HCT116 (cell line): ENCODE measurements around the gene COL20A1. TPM values are rescaled to one million over a fixed set of nuclear protein-coding genes. Genes with fewer than 3 reads are reported as not detected.

Experiments
- ATAC-seq: fragments of 200-7000 bp; cut with Tn5 transposase; 2 replicates; pipeline ENCODE4 v1.9.1; 2020; ENCODE audit warnings: mild to moderate bottlenecking, moderate library complexity
- BruUV-seq: library from RNA; stranded (reverse); fragments of 400-500 nt; replicated peaks from 2 replicates; lab custom pipeline; 2021; lab: Mats Ljungman, UMichigan
- CTCF ChIA-PET: fragments of 300-600 bp; sonication (Branson Sonifier 250); formaldehyde crosslinking; loops from one replicate; lab custom pipeline; 2021; ENCODE audit warnings: antibody characterized with exemption; lab: Charles Lee
- POLR2A ChIA-PET: fragments of 300-600, 350-600 bp; sonication (Branson Sonifier 250); formaldehyde crosslinking; loops from one replicate; lab custom pipeline; 2021; ENCODE audit warnings: antibody characterized with exemption; lab: Charles Lee
- RAD21 ChIA-PET, 2 experiments: fragments of 300-600 bp; sonication (Branson Sonifier 250); formaldehyde crosslinking; loops; one replicate each; lab custom pipeline; 2023; ENCODE audit warnings: low total read pairs in 2 of 2; ENCODE audit not compliant: uncharacterized antibody in 2 of 2, unreplicated experiment in 2 of 2, low non-redundant PET in 1 of 2; lab: Charles Lee
- DNase-seq: peaks from one replicate; pipeline ENCODE4 v3.0.0-alpha.2; 2010; ENCODE audit warnings: low read depth, low spot score
- H2AFZ ChIP-seq: fragments of 200-600 bp; shearing (Covaris generic), sonication (generic); 2 replicates; pipeline ENCODE4 v1.6.1; 2017; ENCODE audit warnings: low read depth, mixed run types, mixed read lengths, antibody characterized with exemption, low read length; ENCODE audit not compliant: poor library complexity, severe bottlenecking
- H3K27ac ChIP-seq: 2 replicates; pipeline ENCODE4 v1.5.1; 2012; ENCODE audit warnings: low read depth, low read length
- H3K27me3 ChIP-seq: fragments of 200-600 bp; sonication (generic); 2 replicates; pipeline ENCODE4 v1.6.1; 2016; ENCODE audit warnings: mixed run types, low read length, mixed read lengths; ENCODE audit not compliant: insufficient read depth
- H3K36me3 ChIP-seq, 2 experiments: fragments of 200-500 bp in 1 of 2; fragments of 200-600 bp in 1 of 2; sonication (Bioruptor generic) in 1 of 2; sonication (generic) in 1 of 2; 2 replicates each; pipeline versions ENCODE4 v1.5.1 to v1.6.1; 2014 to 2016; ENCODE audit warnings: low read length in 2 of 2, inconsistent platforms in 1 of 2, mixed read lengths in 1 of 2, mixed run types in 1 of 2; ENCODE audit not compliant: insufficient read depth in 2 of 2, control insufficient read depth in 1 of 2
- H3K4me1 ChIP-seq, 2 experiments: fragments of 200-600 bp in 1 of 2; sonication (generic) in 1 of 2; 2 replicates each; pipeline versions ENCODE4 v1.5.1 to v1.6.1; 2012 to 2017; ENCODE audit warnings: low read length in 2 of 2, inconsistent platforms in 1 of 2, mild to moderate bottlenecking in 1 of 2, mixed read lengths in 1 of 2, mixed run types in 1 of 2, moderate library complexity in 1 of 2; ENCODE audit not compliant: insufficient read depth in 2 of 2, control insufficient read depth in 1 of 2
- H3K4me2 ChIP-seq: fragments of 200-600 bp; sonication (generic); 2 replicates; pipeline ENCODE4 v1.6.1; 2017; ENCODE audit warnings: mixed run types, low read length, mixed read lengths
- H3K4me3 ChIP-seq, 2 experiments: fragments of 200-600 bp in 1 of 2; sonication (generic) in 1 of 2; replicated peaks in 1 of 2; 2 replicates each; pipeline ENCODE4 v1.5.1; 2011 to 2016; ENCODE audit warnings: low read length in 2 of 2, control low read depth in 1 of 2, low read depth in 1 of 2, mild to moderate bottlenecking in 1 of 2, mixed read lengths in 1 of 2, mixed run types in 1 of 2
- H3K79me2 ChIP-seq: fragments of 200-600 bp; sonication (generic); 2 replicates; pipeline ENCODE4 v1.6.1; 2017; ENCODE audit warnings: mild to moderate bottlenecking, mixed run types, low read length, moderate library complexity, mixed read lengths; ENCODE audit not compliant: insufficient read depth
- H3K9ac ChIP-seq: fragments of 200-600 bp; sonication (generic); 2 replicates; pipeline ENCODE4 v1.6.1; 2016; ENCODE audit warnings: low read length, mixed read lengths
- H3K9me2 ChIP-seq: fragments of 200-600 bp; sonication (generic), shearing (Covaris generic); 2 replicates; pipeline ENCODE4 v1.6.1; 2017; ENCODE audit warnings: mixed run types, mild to moderate bottlenecking, moderate library complexity; ENCODE audit not compliant: insufficient read depth
- H3K9me3 ChIP-seq, 2 experiments: fragments of 200-500 bp in 1 of 2; fragments of 200-600 bp in 1 of 2; sonication (Bioruptor generic) in 1 of 2; sonication (generic) in 1 of 2; 2 replicates each; pipeline ENCODE4 v1.6.1; 2014 to 2017; ENCODE audit warnings: low read length in 2 of 2, mixed read lengths in 2 of 2, inconsistent platforms in 1 of 2, low read depth in 1 of 2, mild to moderate bottlenecking in 1 of 2, mixed run types in 1 of 2, moderate library complexity in 1 of 2; ENCODE audit not compliant: control insufficient read depth in 1 of 2, insufficient read depth in 1 of 2
- H4K20me1 ChIP-seq: fragments of 200-600 bp; sonication (generic), shearing (Covaris generic); 2 replicates; pipeline ENCODE4 v1.6.1; 2017; ENCODE audit warnings: mixed run types, mild to moderate bottlenecking, moderate library complexity; ENCODE audit not compliant: insufficient read depth
- CBX3 ChIP-seq: IDR thresholded peaks from 2 replicates; pipeline ENCODE4 v1.6.1; 2012; ENCODE audit warnings: low read depth
- EZH2 ChIP-seq: fragments of 200-600 bp; sonication (generic); IDR thresholded peaks from 2 replicates; pipeline ENCODE4 v1.6.1; 2017; ENCODE audit warnings: antibody characterized with exemption, mixed run types
- EZH2phosphoT487 ChIP-seq: fragments of 200-600 bp; IDR thresholded peaks from 2 replicates; pipeline ENCODE4 v1.6.1; 2018; ENCODE audit warnings: antibody characterized with exemption, borderline replicate concordance
- MAX ChIP-seq: IDR thresholded peaks from 2 replicates; pipeline ENCODE4 v1.6.1; 2012
- POLR2A ChIP-seq: IDR thresholded peaks from 2 replicates; pipeline ENCODE4 v1.7.0; 2011; ENCODE audit warnings: borderline replicate concordance; ENCODE audit not compliant: insufficient read depth, insufficient read length; ENCODE audit errors: extremely low read depth
- SRF ChIP-seq: IDR thresholded peaks from 2 replicates; pipeline ENCODE4 v1.6.1; 2012; ENCODE audit warnings: low read depth
- YY1 ChIP-seq: IDR thresholded peaks from 2 replicates; pipeline ENCODE4 v1.6.1; 2011; ENCODE audit warnings: low read length, low read depth, moderate library complexity, mild to moderate bottlenecking; ENCODE audit not compliant: insufficient replicate concordance; ENCODE audit errors: extremely low read depth
- ZFX ChIP-seq: fragments of 450-650 bp; IDR thresholded peaks from 2 replicates; pipeline ENCODE4 v1.6.1; 2017
- ZNF274 ChIP-seq: fragments of 200-500 bp; sonication (Bioruptor generic); IDR thresholded peaks from 2 replicates; pipeline ENCODE4 v1.6.1; 2014; ENCODE audit warnings: mild to moderate bottlenecking, low read depth, low read length, inconsistent platforms
- intact Hi-C: fragments of 100-400 bp; cut with micrococcal nuclease; formaldehyde crosslinking; loops from 2 replicates; pipeline ENCODE4 v1.10.0; 2022
- total RNA-seq: library from RNA; stranded (reverse); gene quantifications from one replicate; pipeline ENCODE4 v1.2.1, GENCODE V29; 2021; ENCODE audit not compliant: unreplicated experiment

The COL20A1 gene
- total RNA-seq, 1 experiment from 2014 or later, result 0.34 TPM

- Histone ChIP-seq H3K9me3 (peaks cover 0 to 2% of the 10 kb centered on the region in 2 experiments; a peak in 1 of 4 replicates), H3K4me2 (no peak overlapping the region), H3K9ac (no peak overlapping the region), H2AFZ (no peak overlapping the region), H4K20me1 (no peaks in the 10 kb centered on the region), H3K9me2 (no peaks in the 10 kb centered on the region), H3K27ac (no peak overlapping the region), H3K4me3 (no peak overlapping the region), H3K27me3 (0 out of 2 replicates have a peak, but pooled peaks cover 7% of the 10 kb centered on the region), H3K4me1 (no peaks in the 10 kb centered on the region), H3K79me2 (no peaks in the 10 kb centered on the region), H3K36me3 (no peaks in the 10 kb centered on the region)
- TF ChIP-seq ZFX (no peak), SRF (no peak), EZH2 (no peak), MAX (no peak), POLR2A (no peak), YY1 (no peak), ZNF274 (no peak), CBX3 (no peak), EZH2phosphoT487 (no peak)
- ChIA-PET RAD21 (no interaction called here), POLR2A (no interaction called here), CTCF (interaction anchor here (0.8 kb wide), 1 partner anchor 75 kb away, joined by 3 read pairs; no protein-coding TSS in a partner anchor)
- no TSS peak for BruUV-seq
- ATAC-seq (no peak), DNase-seq (no peak)
- intact Hi-C loops, result no loop called here
These were observed 13.9 kb downstream of the COL20A1 start for GRCh38 chr20:63306673-63307537.
